Kidney (tissue), 14 donors: ENCODE results near the gene DTNBP1. TPM values are rescaled to one million over a fixed set of nuclear protein-coding genes. Genes with fewer than 3 reads are reported as not detected.

Experiments used
- DNase-seq, 5 donors: peaks; one replicate each; pipeline ENCODE4 v3.0.0-alpha.2; 2013 to 2020
- FAIRE-seq: peaks from 2 replicates; lab custom pipeline; 2012; peaks lifted over from hg19 to GRCh38; lab: Jason Lieb, UNC
- H3K27ac ChIP-seq, 2 donors: one replicate each; pipeline ENCODE4 v1.7.0; 2013; ENCODE audit warnings: low read depth in 2 of 2, low read length in 2 of 2, inconsistent platforms in 1 of 2
- H3K27me3 ChIP-seq: one replicate; pipeline ENCODE4 v1.7.1; 2013; ENCODE audit warnings: low read length, inconsistent platforms; ENCODE audit not compliant: control insufficient read depth, insufficient read depth
- H3K36me3 ChIP-seq, 3 donors: one replicate each; pipeline versions ENCODE4 v1.7.0 to v1.7.1; 2013; ENCODE audit warnings: low read length in 3 of 3, control low read depth in 1 of 3, inconsistent platforms in 1 of 3; ENCODE audit not compliant: insufficient read depth in 3 of 3, control insufficient read depth in 2 of 3
- H3K4me1 ChIP-seq, 3 donors: one replicate each; pipeline versions ENCODE4 v1.7.0 to v1.7.1; 2013; ENCODE audit warnings: low read length in 3 of 3, inconsistent platforms in 1 of 3, low read depth in 1 of 3; ENCODE audit not compliant: control insufficient read depth in 2 of 3, insufficient read depth in 2 of 3
- H3K4me3 ChIP-seq, 3 donors: one replicate each; pipeline versions ENCODE4 v1.7.0 to v1.8.1; 2013; ENCODE audit warnings: low read length in 3 of 3, control low read depth in 1 of 3, inconsistent platforms in 1 of 3
- H3K9ac ChIP-seq, 3 donors: one replicate each; pipeline versions ENCODE4 v1.7.0 to v1.7.1; 2013; ENCODE audit warnings: low read length in 3 of 3, control low read depth in 1 of 3, inconsistent platforms in 1 of 3
- H3K9me3 ChIP-seq, 3 donors: one replicate each; pipeline versions ENCODE4 v1.7.0 to v1.7.1; 2013; ENCODE audit warnings: low read length in 3 of 3, control low read depth in 1 of 3, inconsistent platforms in 1 of 3; ENCODE audit not compliant: control insufficient read depth in 2 of 3, insufficient read depth in 1 of 3
- intact Hi-C: fragments of 100-400 bp; cut with DNase I; formaldehyde crosslinking; loops from one replicate; pipeline ENCODE4 v1.11.1; 2022
- polyA plus RNA-seq: library from polyadenylated mRNA; stranded (reverse); fragments of 350-450 nt; fragmentation: Illumina TruSeq; extraction: RNeasy Lipid Tissue Mini Kit (QIAGEN cat#74804); gene quantifications from one replicate; pipeline ENCODE4 v1.2.3, GENCODE V29; 2014; ENCODE audit warnings: low read depth, low replicate concordance; ENCODE audit not compliant: insufficient read depth
- total RNA-seq: library from RNA; stranded (reverse); fragmentation: NEBNext Ultra II Directional; extraction: Animal tissue kit (Norgen Biotek cat#: 25700); gene quantifications from one replicate; pipeline ENCODE4 v1.2.1, GENCODE V29; 2021
- TF ChIP-seq, protein P1 (sequence below): IDR thresholded peaks from 3 replicates; pipeline ENCODE4 v1.5.1; 2012; ENCODE audit warnings: mild to moderate bottlenecking, moderate library complexity, borderline replicate concordance; ENCODE audit not compliant: insufficient read depth; ENCODE audit errors: extremely low read depth
- donor health status: control.
- donor health status: control.
- donor health status: control.
- donor health status: control.
- donor health status: control.
- donor health status: DM: yes; HTN: yes; CAD: no.
- donor health status: Normal renal cell carcinoma (clear cell type).

The DTNBP1 gene
- total and polyA plus RNA-seq, 2 donors from 2014 or later = 25.2 to 36.2 TPM

DNA sequence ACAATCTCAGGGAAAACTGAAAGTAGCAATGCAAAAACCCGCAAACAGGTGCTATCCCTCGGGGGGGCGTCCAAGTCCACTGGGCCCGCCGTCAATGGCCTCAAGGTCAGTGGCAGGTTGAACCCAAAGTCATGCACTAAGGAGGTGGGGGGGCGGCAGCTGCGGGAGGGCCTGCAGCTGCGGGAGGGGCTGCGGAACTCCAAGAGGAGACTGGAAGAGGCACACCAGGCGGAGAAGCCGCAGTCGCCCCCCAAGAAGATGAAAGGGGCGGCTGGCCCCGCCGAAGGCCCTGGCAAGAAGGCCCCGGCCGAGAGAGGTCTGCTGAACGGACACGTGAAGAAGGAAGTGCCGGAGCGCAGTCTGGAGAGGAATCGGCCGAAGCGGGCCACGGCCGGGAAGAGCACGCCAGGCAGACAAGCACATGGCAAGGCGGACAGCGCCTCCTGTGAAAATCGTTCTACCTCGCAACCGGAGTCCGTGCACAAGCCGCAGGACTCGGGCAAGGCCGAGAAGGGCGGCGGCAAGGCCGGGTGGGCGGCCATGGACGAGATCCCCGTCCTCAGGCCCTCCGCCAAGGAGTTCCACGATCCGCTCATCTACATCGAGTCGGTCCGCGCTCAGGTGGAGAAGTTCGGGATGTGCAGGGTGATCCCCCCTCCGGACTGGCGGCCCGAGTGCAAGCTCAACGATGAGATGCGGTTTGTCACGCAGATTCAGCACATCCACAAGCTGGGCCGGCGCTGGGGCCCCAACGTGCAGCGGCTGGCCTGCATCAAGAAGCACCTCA is 166.3 kb downstream of the DTNBP1 start:
- Histone ChIP-seq H3K27ac (no peak overlapping the region), H3K36me3 (peaks cover 3 to 10% (median 3%) of the 10 kb centered on the region in 3 donors), H3K27me3 (no peaks in the 10 kb centered on the region), H3K4me3 (no peak overlapping the region), H3K4me1 (peaks cover 0 to 6% (median 1%) of the 10 kb centered on the region in 3 donors), H3K9ac (no peak overlapping the region), H3K9me3 (no peaks in the 10 kb centered on the region)
- DNase-seq = no peak
- TF ChIP-seq, protein P1, sequence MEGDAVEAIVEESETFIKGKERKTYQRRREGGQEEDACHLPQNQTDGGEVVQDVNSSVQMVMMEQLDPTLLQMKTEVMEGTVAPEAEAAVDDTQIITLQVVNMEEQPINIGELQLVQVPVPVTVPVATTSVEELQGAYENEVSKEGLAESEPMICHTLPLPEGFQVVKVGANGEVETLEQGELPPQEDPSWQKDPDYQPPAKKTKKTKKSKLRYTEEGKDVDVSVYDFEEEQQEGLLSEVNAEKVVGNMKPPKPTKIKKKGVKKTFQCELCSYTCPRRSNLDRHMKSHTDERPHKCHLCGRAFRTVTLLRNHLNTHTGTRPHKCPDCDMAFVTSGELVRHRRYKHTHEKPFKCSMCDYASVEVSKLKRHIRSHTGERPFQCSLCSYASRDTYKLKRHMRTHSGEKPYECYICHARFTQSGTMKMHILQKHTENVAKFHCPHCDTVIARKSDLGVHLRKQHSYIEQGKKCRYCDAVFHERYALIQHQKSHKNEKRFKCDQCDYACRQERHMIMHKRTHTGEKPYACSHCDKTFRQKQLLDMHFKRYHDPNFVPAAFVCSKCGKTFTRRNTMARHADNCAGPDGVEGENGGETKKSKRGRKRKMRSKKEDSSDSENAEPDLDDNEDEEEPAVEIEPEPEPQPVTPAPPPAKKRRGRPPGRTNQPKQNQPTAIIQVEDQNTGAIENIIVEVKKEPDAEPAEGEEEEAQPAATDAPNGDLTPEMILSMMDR = no peak
- intact Hi-C loops = no loop called here
- no peak for FAIRE-seq

DNA sequence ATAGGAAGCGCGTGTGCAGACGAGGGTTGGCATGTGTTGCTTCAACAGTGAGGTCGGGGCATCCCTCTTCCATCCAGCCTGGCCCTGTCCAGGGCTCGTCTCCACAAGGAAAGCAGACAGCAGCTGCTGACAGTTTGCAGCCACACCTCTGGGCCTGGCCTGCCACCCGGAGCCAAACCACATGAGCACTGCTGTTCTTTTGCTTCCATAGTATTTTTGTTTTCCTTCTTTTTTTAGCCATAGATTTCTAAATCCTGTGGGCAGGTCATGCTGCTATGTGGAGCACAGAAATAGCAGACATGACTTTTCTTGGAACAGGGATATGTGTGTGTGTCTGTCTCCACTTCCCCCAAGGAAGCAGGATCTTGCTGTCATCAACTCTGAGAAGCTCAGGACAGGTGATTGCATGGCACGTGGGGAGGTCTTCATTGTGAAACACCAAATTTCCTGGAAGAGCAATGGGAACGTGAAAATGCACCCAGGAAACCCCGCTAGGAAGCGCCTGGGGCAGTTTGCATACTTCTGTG is 167.4 kb downstream of the DTNBP1 start:
- intact Hi-C loops = no loop called here
- no peak overlapping the region for H3K27ac ChIP-seq
- no peak for DNase-seq

DNA sequence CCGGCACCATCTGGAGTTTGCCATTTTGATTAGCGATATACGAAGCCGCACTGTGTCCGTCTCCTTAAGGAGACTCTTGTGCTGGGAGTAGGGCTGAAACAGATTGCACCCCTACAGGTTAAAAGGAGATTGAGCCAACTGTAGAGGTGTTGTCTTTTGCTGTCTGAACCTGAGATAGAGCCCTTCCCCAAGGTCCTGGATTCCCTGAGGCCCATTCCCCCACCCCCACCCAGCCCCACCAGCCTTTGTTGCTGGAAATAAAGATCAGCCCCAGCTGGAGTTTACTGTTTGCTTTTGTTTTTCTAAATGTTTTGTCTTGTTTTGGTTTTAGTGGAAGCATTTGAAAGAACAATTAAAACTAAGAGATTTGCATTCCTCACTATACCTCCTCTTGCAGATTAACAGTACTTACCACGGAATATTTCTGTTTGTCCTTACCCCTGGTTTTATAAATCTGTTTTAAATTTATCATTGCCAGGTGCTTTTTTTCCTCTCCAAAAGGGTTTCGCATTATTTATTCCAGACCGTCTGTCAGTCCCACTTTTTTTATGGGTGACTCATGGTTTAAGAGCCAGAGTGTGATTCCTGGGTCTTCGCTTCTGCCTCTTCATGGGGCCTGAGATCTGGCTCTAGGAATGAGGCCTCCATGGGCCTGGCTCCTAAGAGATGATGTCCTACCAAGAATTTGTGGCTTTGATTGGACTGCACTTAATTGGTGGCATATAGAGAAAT is 169.2 kb downstream of the DTNBP1 start:
- no peak for DNase-seq
- Histone ChIP-seq H3K9ac (no peak overlapping the region), H3K36me3 (peaks cover 3 to 10% (median 8%) of the 10 kb centered on the region in 3 donors), H3K9me3 (no peaks in the 10 kb centered on the region), H3K4me3 (no peak overlapping the region), H3K27me3 (no peaks in the 10 kb centered on the region), H3K27ac (no peak overlapping the region), H3K4me1 (peaks cover 0 to 5% (median 0%) of the 10 kb centered on the region in 3 donors)
- FAIRE-seq = no peak
- intact Hi-C loops = no loop called here
- TF ChIP-seq, protein P1 = no peak

More for the DNA sequence above, 167.4 kb downstream of the DTNBP1 start:
- no peak for FAIRE-seq
- peaks cover 3 to 10% (median 3%) of the 10 kb centered on the region in 3 donors for H3K36me3 ChIP-seq
- no peaks in the 10 kb centered on the region for H3K27me3 ChIP-seq
- H3K4me3 ChIP-seq = no peak overlapping the region
- no peak overlapping the region for H3K9ac ChIP-seq
- peaks cover 0 to 5% (median 0%) of the 10 kb centered on the region in 3 donors for H3K4me1 ChIP-seq
- TF ChIP-seq, protein P1 = no peak
- no peaks in the 10 kb centered on the region for H3K9me3 ChIP-seq
